Measurements from ENCODE around the gene TXNRD1. TPM values are rescaled to one million over a fixed set of nuclear protein-coding genes. Genes with fewer than 3 reads are reported as not detected.

Gene TXNRD1
- total RNA-seq, 1 donor from 2014 or later: 72.0 TPM

GRCh38 chr12:104350211-104351056 is 134.9 kb downstream of the TXNRD1 start:
- ATAC-seq (ENCODE audit: low read depth) (no peak), DNase-seq (no peak)
- POLR2A ChIA-PET: no interaction called here
- Mint-ChIP-seq H3K4me1 (no peaks in the 10 kb centered on the region), H3K27me3 (no peaks in the 10 kb centered on the region), H3K36me3 (ENCODE audit: low read depth) (peaks cover 52% of the 10 kb centered on the region), H3K4me3 (no peak overlapping the region), H3K9me3 (no peaks in the 10 kb centered on the region), H3K27ac (no peak overlapping the region)
- intact Hi-C loops (cut with micrococcal nuclease): no loop called here
- CTCF ChIA-PET: no interaction called here
- no peak for TF ChIP-seq CTCF (IDR thresholded peaks at IDR 0.05)

- POLR2A ChIA-PET: no interaction called here
- peaks cover 48% of the 10 kb centered on the region for H3K36me3 Mint-ChIP-seq (ENCODE audit: low read depth)
- no peak overlapping the region for H3K27ac Mint-ChIP-seq
- CTCF ChIA-PET: no interaction called here
- H3K4me1 Mint-ChIP-seq: no peaks in the 10 kb centered on the region
- no peak for TF ChIP-seq CTCF (IDR thresholded peaks at IDR 0.05)
- no peak for DNase-seq
- no peaks in the 10 kb centered on the region for H3K9me3 Mint-ChIP-seq
- intact Hi-C loops (cut with micrococcal nuclease): no loop called here
- no peak for ATAC-seq (ENCODE audit: low read depth)
- H3K27me3 Mint-ChIP-seq: no peaks in the 10 kb centered on the region
- H3K4me3 Mint-ChIP-seq: no peak overlapping the region
Measured at GRCh38 chr12:104351057-104351983, 135.7 kb downstream of the TXNRD1 start.

GRCh38 chr12:104352106-104352713 is 136.6 kb downstream of the TXNRD1 start:
- ATAC-seq (ENCODE audit: low read depth) (no peak), DNase-seq (no peak)
- H3K27me3 Mint-ChIP-seq: no peaks in the 10 kb centered on the region
- ChIA-PET POLR2A (no interaction called here), CTCF (no interaction called here)
- no peak overlapping the region for H3K4me3 Mint-ChIP-seq
- no peaks in the 10 kb centered on the region for H3K9me3 Mint-ChIP-seq
- H3K27ac Mint-ChIP-seq: no peak overlapping the region
- no peaks in the 10 kb centered on the region for H3K4me1 Mint-ChIP-seq
- no peak for TF ChIP-seq CTCF (IDR thresholded peaks at IDR 0.05)
- intact Hi-C loops (cut with micrococcal nuclease): no loop called here
- H3K36me3 Mint-ChIP-seq (ENCODE audit: low read depth): peaks cover 41% of the 10 kb centered on the region

GRCh38 chr12:104353012-104353981 is 137.7 kb downstream of the TXNRD1 start:
- H3K27me3 Mint-ChIP-seq: no peaks in the 10 kb centered on the region
- H3K9me3 Mint-ChIP-seq: no peaks in the 10 kb centered on the region
- ChIA-PET CTCF (interaction anchor here (0.9 kb wide), 1 partner anchor 700 kb away, joined by 5 read pairs; no protein-coding TSS in a partner anchor), POLR2A (no interaction called here)
- no peak overlapping the region for H3K4me3 Mint-ChIP-seq
- H3K4me1 Mint-ChIP-seq: no peaks in the 10 kb centered on the region
- TF ChIP-seq CTCF (IDR thresholded peaks at IDR 0.05): no peak
- peaks cover 30% of the 10 kb centered on the region for H3K36me3 Mint-ChIP-seq (ENCODE audit: low read depth)
- intact Hi-C loops (cut with micrococcal nuclease): no loop called here
- ATAC-seq (ENCODE audit: low read depth) (peak; percentile 21), DNase-seq (no peak)
- H3K27ac Mint-ChIP-seq: no peak overlapping the region

Measured in activated B cell treated with CpG ODN at 0.5 μM for 24 hours (primary cell).